ENCODE data around the gene FAM3B. TPM values are rescaled to one million over a fixed set of nuclear protein-coding genes. Genes with fewer than 3 reads are reported as not detected.

Gene FAM3B
- total RNA-seq, 1 donor from 2014 or later: 0.23 TPM

DNA sequence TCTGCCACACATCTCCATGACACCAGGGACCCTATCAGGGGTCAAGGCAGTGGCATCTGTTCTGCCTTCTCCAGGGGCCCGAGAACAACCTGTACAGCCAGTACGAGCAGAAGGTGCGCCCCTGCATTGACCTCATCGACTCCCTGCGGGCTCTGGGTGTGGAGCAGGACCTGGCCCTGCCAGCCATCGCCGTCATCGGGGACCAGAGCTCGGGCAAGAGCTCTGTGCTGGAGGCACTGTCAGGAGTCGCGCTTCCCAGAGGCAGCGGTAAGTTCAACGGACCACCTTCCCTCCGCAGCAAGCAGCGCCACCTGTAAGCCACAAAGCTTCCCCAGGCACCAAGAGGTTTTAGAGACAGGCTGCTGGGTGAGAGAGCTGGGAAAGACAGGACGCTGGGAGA lies 61.1 kb downstream of the FAM3B start:
- H3K9me3 Mint-ChIP-seq: no peaks in the 10 kb centered on the region
- H3K36me3 Mint-ChIP-seq (ENCODE audit: low read depth): no peaks in the 10 kb centered on the region
- H3K27me3 Mint-ChIP-seq (ENCODE audit: low read depth): no peaks in the 10 kb centered on the region
- H3K4me3 Mint-ChIP-seq: no peak overlapping the region
- no peak for DNase-seq (ENCODE audit: low read depth, low spot score)
- TF ChIP-seq, protein P1, sequence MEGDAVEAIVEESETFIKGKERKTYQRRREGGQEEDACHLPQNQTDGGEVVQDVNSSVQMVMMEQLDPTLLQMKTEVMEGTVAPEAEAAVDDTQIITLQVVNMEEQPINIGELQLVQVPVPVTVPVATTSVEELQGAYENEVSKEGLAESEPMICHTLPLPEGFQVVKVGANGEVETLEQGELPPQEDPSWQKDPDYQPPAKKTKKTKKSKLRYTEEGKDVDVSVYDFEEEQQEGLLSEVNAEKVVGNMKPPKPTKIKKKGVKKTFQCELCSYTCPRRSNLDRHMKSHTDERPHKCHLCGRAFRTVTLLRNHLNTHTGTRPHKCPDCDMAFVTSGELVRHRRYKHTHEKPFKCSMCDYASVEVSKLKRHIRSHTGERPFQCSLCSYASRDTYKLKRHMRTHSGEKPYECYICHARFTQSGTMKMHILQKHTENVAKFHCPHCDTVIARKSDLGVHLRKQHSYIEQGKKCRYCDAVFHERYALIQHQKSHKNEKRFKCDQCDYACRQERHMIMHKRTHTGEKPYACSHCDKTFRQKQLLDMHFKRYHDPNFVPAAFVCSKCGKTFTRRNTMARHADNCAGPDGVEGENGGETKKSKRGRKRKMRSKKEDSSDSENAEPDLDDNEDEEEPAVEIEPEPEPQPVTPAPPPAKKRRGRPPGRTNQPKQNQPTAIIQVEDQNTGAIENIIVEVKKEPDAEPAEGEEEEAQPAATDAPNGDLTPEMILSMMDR (conservative IDR thresholded peaks at IDR 0.05): no peak
- no peaks in the 10 kb centered on the region for H3K4me1 Mint-ChIP-seq
- peak overlapping the region; percentile 83 for H3K27ac Mint-ChIP-seq (ENCODE audit: unreplicated experiment)

DNA sequence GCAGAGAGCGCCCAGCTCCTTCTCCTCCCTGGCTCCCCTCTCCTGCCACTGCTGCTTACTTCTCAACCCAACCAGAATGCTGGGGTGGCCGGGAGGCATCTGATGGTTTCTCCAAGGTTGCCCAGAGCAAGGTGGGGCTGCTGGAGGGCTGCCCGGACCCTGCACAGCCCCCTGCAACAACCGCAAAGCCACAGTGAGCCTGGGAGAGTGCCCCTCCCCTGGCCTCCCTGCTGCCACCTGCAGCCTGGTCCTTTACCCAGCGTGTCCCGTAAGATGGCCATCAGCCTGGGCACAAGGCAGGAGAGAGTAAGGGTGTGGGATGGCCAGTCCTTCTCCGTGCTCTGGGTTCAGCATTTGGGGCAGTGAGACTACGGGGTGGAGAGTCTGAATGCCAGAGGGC lies 62.2 kb downstream of the FAM3B start:
- H3K27ac Mint-ChIP-seq (ENCODE audit: unreplicated experiment): no peak overlapping the region
- H3K27me3 Mint-ChIP-seq (ENCODE audit: low read depth): no peaks in the 10 kb centered on the region
- no peak overlapping the region for H3K4me3 Mint-ChIP-seq
- H3K36me3 Mint-ChIP-seq (ENCODE audit: low read depth): no peaks in the 10 kb centered on the region
- no peaks in the 10 kb centered on the region for H3K4me1 Mint-ChIP-seq
- H3K9me3 Mint-ChIP-seq: no peaks in the 10 kb centered on the region
- no peak for DNase-seq (ENCODE audit: low read depth, low spot score)
- TF ChIP-seq, protein P1 (conservative IDR thresholded peaks at IDR 0.05): no peak

DNA sequence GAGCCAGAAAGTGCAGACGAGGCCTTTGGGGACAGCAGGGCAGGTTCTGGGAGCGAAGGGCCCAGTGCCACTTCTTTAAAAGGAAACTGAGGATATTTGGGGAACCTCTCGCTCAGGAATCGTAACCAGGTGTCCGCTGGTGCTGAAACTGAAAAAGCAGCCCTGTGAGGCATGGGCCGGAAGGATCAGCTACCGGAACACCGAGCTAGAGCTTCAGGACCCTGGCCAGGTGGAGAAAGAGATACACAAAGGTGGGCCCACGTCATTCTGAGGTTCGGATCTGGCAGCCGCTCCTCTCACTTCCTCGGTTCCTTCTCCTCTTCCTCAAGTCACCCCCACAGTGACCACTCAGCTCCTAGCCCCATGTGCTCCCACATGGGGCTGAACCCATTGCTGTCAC lies 63.3 kb downstream of the FAM3B start:
- DNase-seq (ENCODE audit: low read depth, low spot score): no peak
- TF ChIP-seq, protein P1 (conservative IDR thresholded peaks at IDR 0.05): no peak
- H3K27me3 Mint-ChIP-seq (ENCODE audit: low read depth): no peaks in the 10 kb centered on the region
- H3K9me3 Mint-ChIP-seq: no peaks in the 10 kb centered on the region
- H3K4me3 Mint-ChIP-seq: no peak overlapping the region
- no peak overlapping the region for H3K27ac Mint-ChIP-seq (ENCODE audit: unreplicated experiment)
- no peaks in the 10 kb centered on the region for H3K4me1 Mint-ChIP-seq
- H3K36me3 Mint-ChIP-seq (ENCODE audit: low read depth): no peaks in the 10 kb centered on the region

DNA sequence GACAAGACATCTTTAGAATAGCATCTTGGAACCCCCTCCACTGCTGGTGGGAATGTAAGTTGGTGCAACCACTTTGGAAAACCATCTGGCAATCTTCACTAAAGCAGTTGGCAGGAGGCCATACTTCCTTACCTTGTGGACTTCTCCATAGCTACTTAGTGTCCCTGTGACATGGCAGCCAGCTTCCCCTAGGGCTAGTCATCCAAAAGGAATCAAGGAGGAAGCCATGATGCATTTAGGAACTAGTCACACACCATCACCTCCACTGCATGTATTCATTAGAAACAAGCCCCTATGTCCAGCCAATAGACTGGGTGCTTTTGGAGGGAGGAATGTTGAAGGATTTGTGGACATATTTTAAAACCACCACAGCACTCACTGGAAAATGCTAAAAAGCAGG lies 65.1 kb downstream of the FAM3B start:
- H3K27me3 Mint-ChIP-seq (ENCODE audit: low read depth): no peaks in the 10 kb centered on the region
- peaks cover 6% of the 10 kb centered on the region for H3K4me1 Mint-ChIP-seq
- peaks cover under 1% of the 10 kb centered on the region for H3K36me3 Mint-ChIP-seq (ENCODE audit: low read depth)
- H3K9me3 Mint-ChIP-seq: peaks cover 4% of the 10 kb centered on the region
- H3K27ac Mint-ChIP-seq (ENCODE audit: unreplicated experiment): peak overlapping the region; percentile 43
- DNase-seq (ENCODE audit: low read depth, low spot score): no peak
- TF ChIP-seq, protein P1 (conservative IDR thresholded peaks at IDR 0.05): no peak
- no peak overlapping the region for H3K4me3 Mint-ChIP-seq

DNA sequence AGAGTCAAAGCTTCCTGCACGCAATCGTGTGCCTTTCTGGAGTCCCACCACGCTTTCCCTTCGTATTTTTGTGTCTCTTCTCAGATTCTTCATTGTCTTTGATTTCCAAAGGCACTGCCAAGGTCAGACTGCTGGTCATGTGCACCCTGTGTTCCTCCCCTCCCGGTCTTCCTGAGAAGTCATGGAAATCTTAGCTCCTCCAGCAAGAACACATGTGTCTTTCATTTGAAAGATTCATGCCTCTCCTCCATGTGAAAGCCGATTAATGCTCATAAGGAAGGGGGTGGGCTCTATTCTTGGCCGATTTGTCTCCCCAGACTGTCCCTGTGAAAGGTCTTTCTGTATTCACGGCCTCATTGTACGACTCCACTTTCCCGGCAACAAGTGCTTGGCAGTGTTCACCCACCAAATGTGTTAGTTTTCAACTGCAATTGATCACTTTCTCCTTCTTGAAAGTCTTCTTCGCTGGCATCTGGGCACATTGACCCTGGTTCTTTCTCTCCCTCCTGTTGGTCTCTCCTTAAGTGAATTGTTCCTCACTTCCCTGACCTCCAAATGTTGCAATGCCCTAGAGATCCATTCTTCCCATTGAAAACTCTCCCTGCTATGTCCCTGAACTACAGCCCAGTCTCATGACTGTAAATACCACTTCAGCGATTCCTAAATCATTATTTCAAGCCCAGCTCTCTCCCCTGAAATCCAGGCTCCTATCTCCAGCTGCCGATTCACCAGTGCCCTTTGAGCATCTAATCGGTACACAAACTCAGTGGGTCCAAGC lies 70.6 kb downstream of the FAM3B start:
- Mint-ChIP-seq H3K4me3 (peak overlapping the region; percentile 5), H3K27ac (ENCODE audit: unreplicated experiment) (peak overlapping the region; percentile 69), H3K36me3 (ENCODE audit: low read depth) (peaks cover 4% of the 10 kb centered on the region), H3K27me3 (ENCODE audit: low read depth) (no peaks in the 10 kb centered on the region), H3K9me3 (peaks cover 4% of the 10 kb centered on the region), H3K4me1 (peaks cover 23% of the 10 kb centered on the region)
- TF ChIP-seq, protein P1 (conservative IDR thresholded peaks at IDR 0.05): no peak
- no peak for DNase-seq (ENCODE audit: low read depth, low spot score)
